ENCODE measurements around the gene MLXIP.

- TF ChIP-seq CTCF (IDR thresholded peaks at IDR 0.05): no peak
- TF ChIP-seq POLR2A (IDR thresholded peaks at IDR 0.05): no peak
- TF ChIP-seq EP300 (IDR thresholded peaks at IDR 0.05): no peak
Observed at GRCh38 chr12:122072031-122072970, 6.3 kb upstream of the MLXIP start.

All from ovary (tissue), 3 donors.